GM12892 (cell line): Measurements from ENCODE around the gene SEC31B.

Experiments
- POLR2AphosphoS5 ChIP-seq: IDR thresholded peaks from 2 replicates; pipeline ENCODE4 v1.6.1; 2011; ENCODE audit warnings: low read depth, low read length, control low read depth
- TAF1 ChIP-seq: IDR thresholded peaks from 2 replicates; pipeline ENCODE4 v1.6.1; 2011; ENCODE audit warnings: low read depth, mild to moderate bottlenecking, control low read depth, low read length, borderline replicate concordance

DNA sequence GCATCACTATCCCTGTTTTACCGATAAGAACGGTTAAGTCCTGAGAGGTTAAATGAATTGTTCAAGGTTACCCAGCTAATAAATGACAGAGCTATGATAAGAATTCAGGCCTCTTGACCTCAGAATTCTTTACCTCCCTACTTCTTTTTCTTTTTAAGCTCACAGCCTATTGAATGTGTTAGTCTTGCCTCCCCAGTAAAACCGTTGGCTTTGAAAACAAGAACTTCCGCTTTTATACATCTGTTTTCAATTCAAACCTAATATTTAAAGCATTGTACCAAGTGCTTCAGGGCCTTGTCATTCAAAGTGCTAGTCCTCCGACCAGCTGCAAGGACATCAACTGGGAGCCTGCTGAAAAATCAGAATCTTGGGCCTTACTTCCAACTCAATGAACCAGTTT is 15.6 kb downstream of the SEC31B start:
- TF ChIP-seq POLR2AphosphoS5: no peak
- no peak for TF ChIP-seq TAF1
